K562 (cell line): ENCODE data around the gene KLK14. TPM values are rescaled to one million over a fixed set of nuclear protein-coding genes. Genes with fewer than 3 reads are reported as not detected.

Experiments used
- ARNT ChIP-seq, 2 experiments: fragments of 450-650 bp; IDR thresholded peaks; 2 replicates each; pipeline ENCODE4 v1.6.1; 2016; ENCODE audit warnings: mild to moderate bottlenecking in 1 of 2
- ATF6 ChIP-seq: sonication (generic); formaldehyde crosslinking; IDR thresholded peaks from 2 replicates; pipeline ENCODE4 v1.4.0; 2020; ENCODE audit warnings: mild to moderate bottlenecking, missing genetic modification reagents
- CBFB ChIP-seq: sonication (generic); formaldehyde crosslinking; IDR thresholded peaks from 2 replicates; pipeline ENCODE4 v1.4.0; 2020; ENCODE audit warnings: mild to moderate bottlenecking, missing genetic modification reagents
- E2F6 ChIP-seq, 2 experiments: IDR thresholded peaks; 2 replicates each; pipeline ENCODE4 v1.6.1; 2011; ENCODE audit warnings: borderline replicate concordance in 1 of 2, control low read depth in 1 of 2, low read depth in 1 of 2, low read length in 1 of 2, mild to moderate bottlenecking in 1 of 2, mixed read lengths in 1 of 2, moderate library complexity in 1 of 2; ENCODE audit not compliant: insufficient read depth in 1 of 2, insufficient read length in 1 of 2, poor library complexity in 1 of 2, severe bottlenecking in 1 of 2; ENCODE audit errors: extremely low read depth in 1 of 2
- HBP1 ChIP-seq: fragments of 450-650 bp; formaldehyde crosslinking; IDR thresholded peaks from 2 replicates; pipeline ENCODE4 v1.4.0; 2022; ENCODE audit warnings: missing genetic modification characterization
- MGA ChIP-seq: fragments of 450-650 bp; IDR thresholded peaks from 2 replicates; pipeline ENCODE4 v1.6.1; 2016; ENCODE audit warnings: mild to moderate bottlenecking, moderate library complexity
- NR1H2 ChIP-seq: sonication (generic); formaldehyde crosslinking; IDR thresholded peaks from 2 replicates; pipeline ENCODE4 v1.4.0; 2020; ENCODE audit warnings: mild to moderate bottlenecking, missing genetic modification reagents
- POLR2H ChIP-seq: IDR thresholded peaks from 2 replicates; pipeline ENCODE4 v1.6.1; 2016; ENCODE audit warnings: missing genetic modification characterization, low read depth, mild to moderate bottlenecking, control low read depth, missing compliant biosample characterization, moderate library complexity
- RNF2 ChIP-seq: sonication (generic); IDR thresholded peaks from 2 replicates; pipeline ENCODE4 v1.6.1; 2016
- TSC22D4 ChIP-seq: fragments of 450-650 bp; IDR thresholded peaks from 2 replicates; pipeline ENCODE4 v1.6.1; 2016; ENCODE audit warnings: missing genetic modification characterization, missing biosample characterization, control low read depth
- ZBTB7A ChIP-seq: IDR thresholded peaks from 2 replicates; pipeline ENCODE4 v1.6.1; 2011; ENCODE audit warnings: low read depth, mild to moderate bottlenecking, low read length, moderate library complexity, borderline replicate concordance; ENCODE audit not compliant: control insufficient read depth
- ZNF41 ChIP-seq: fragments of 250-450 bp; sonication (Bioruptor Pico); conservative IDR thresholded peaks from 2 replicates; pipeline ENCODE4 v1.4.0; 2020; ENCODE audit warnings: mild to moderate bottlenecking
- polyA plus RNA-seq, 8 experiments: library from polyadenylated mRNA; depleted of rRNA in 4 of 8; stranded (reverse) in 5 of 8; unstranded in 3 of 8; fragments of >200 nt; fragmentation: Nextera tagmentation in 2 of 8; fragmentation: Illumina TruSeq in 1 of 8; extraction: Ambion mirVana in 2 of 8; extraction: Trizol in 1 of 8; gene quantifications; 2 replicates each; pipeline versions ENCODE4 v1.2.1 to v1.2.3, GENCODE V29; 2011 to 2014; ENCODE audit warnings: inconsistent platforms in 1 of 8, missing spikeins in 1 of 8
- total RNA-seq, 7 experiments: library from RNA; depleted of rRNA in 6 of 7; stranded (reverse); fragments of >200 nt in 6 of 7; fragmentation: Illumina TruSeq in 2 of 7; extraction: Trizol in 2 of 7; gene quantifications; 2 replicates each; pipeline versions ENCODE4 v1.2.1 to v1.2.3, GENCODE V29; 2011 to 2021; ENCODE audit warnings: low replicate concordance in 1 of 7

Gene KLK14
- total and polyA plus RNA-seq, 9 of the 15 experiments (the other 6 are each of a cell fraction or from before 2014, with no cell fraction given): not detected

- TF ChIP-seq MGA (peak; percentile 87), HBP1 (CRISPR knock-in tag) (0 out of 2 replicates have a peak, but pooled peaks have one; percentile 42), E2F6 (IDR thresholded peaks at IDR 0.05; ENCODE audit: borderline replicate concordance in 1 of 2, extremely low read depth in 1 of 2, insufficient read depth in 1 of 2, insufficient read length in 1 of 2, low read depth in 1 of 2, low read length in 1 of 2, poor library complexity in 1 of 2, severe bottlenecking in 1 of 2) (peak; percentile 72 to 73), ATF6 (CRISPR knock-in tag) (0 out of 2 replicates have a peak, but pooled peaks have one; percentile 29), CBFB (CRISPR knock-in tag) (0 out of 2 replicates have a peak, but pooled peaks have one; percentile 51), ZBTB7A (0 out of 2 replicates have a peak, but pooled peaks have one; percentile 15), TSC22D4 (tag) (no peak), ARNT (IDR thresholded peaks at IDR 0.05) (no peak), POLR2H (no peak), ZNF41 (CRISPR knock-in tag) (no peak), NR1H2 (CRISPR knock-in tag) (0 out of 2 replicates have a peak, but pooled peaks have one; percentile 39), RNF2 (no peak)
Observed at GRCh38 chr19:51108805-51109146, 26.1 kb upstream of the KLK14 start (continued).
